MM.1S (cell line): ENCODE measurements around the gene ERI3.

Experiments used
- EZH2 ChIP-seq: fragments of 300-600 bp; sonication (generic); optimal IDR thresholded peaks from 2 replicates; pipeline ENCODE3; 2017; ENCODE audit warnings: low read depth, mild to moderate bottlenecking, antibody characterized with exemption, low read length, mixed read lengths
- EZH2phosphoT487 ChIP-seq: fragments of 300-600 bp; sonication (generic); IDR thresholded peaks from 2 replicates; pipeline ENCODE4 v1.6.1; 2018; ENCODE audit warnings: antibody characterized with exemption, low read length
- TF ChIP-seq, protein P1 (sequence below): fragments of 300-600 bp; sonication (generic); IDR thresholded peaks from 2 replicates; pipeline ENCODE4 v1.5.1; 2016; ENCODE audit warnings: antibody characterized with exemption, low read length, mixed read lengths

DNA sequence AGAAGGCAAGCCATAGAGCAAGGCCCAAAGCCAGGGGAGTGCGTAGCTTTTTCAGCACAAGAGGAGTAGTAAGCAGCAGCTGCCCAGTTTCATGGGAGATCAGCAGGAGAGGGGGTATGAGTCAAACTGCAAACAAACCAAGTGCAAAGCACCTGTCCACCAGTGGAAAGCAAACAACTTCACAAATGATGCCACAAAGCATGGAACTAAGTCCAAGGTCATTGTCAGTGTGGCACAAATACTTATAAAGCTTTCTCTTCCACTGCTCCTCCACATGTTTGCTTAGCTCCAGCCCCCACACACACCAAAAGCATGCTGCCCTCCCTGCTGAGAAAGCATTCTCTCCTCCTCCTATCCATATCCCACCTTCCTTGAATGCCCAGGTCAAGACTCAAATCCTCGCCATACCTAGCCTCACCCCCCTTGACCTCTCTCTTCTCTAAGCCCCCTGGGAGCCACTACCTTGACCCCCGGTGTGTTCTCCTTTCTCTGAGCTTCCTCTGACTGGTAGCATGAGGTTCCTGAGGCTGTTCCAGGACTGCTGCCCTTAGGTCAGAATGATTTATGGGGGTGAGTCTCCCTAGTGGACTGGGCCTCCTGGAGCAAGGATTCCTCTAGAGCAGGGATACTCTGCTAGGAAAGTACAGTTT lies 71.4 kb downstream of the ERI3 start:
- TF ChIP-seq, protein P1, sequence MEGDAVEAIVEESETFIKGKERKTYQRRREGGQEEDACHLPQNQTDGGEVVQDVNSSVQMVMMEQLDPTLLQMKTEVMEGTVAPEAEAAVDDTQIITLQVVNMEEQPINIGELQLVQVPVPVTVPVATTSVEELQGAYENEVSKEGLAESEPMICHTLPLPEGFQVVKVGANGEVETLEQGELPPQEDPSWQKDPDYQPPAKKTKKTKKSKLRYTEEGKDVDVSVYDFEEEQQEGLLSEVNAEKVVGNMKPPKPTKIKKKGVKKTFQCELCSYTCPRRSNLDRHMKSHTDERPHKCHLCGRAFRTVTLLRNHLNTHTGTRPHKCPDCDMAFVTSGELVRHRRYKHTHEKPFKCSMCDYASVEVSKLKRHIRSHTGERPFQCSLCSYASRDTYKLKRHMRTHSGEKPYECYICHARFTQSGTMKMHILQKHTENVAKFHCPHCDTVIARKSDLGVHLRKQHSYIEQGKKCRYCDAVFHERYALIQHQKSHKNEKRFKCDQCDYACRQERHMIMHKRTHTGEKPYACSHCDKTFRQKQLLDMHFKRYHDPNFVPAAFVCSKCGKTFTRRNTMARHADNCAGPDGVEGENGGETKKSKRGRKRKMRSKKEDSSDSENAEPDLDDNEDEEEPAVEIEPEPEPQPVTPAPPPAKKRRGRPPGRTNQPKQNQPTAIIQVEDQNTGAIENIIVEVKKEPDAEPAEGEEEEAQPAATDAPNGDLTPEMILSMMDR, result no peak
- TF ChIP-seq EZH2 (no peak), EZH2phosphoT487 (no peak)
